IPS-11a (cell line): ENCODE measurements around the gene USP27X.

Experiments used
- H3K4me3 ChIP-seq: one replicate; pipeline ENCODE4 v1.5.1; 2013; ENCODE audit warnings: low read depth, low read length, control low read depth

Gene USP27X

GRCh38 chrX:49878834-49879655 lies at the start of gene USP27X:
USP27X (plus strand) TSS chrX:49879484; CDS start chrX:49880308, 824 bp downstream.
- peak within 1 kb of the TSS; percentile 43 for H3K4me3 ChIP-seq

DNA sequence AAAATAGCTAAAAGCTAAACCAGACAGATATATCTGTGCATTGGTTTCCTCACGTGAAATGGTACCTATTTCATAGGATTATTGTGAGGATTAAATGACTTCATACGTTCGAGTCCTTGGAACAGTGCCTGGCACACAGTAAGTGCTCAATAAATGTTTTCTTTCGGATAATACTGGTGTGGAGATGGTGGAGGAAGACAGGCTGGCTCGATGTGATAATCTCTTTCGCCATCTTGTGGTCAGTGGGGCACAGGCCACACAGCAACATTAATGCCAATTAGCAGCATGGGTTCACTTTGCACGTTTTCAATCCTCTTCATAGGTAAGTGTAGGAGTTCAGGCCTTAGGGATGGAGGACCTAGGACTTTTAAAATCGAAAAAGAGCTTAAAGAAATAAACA lies 40.9 kb upstream of the USP27X start:
- H3K4me3 ChIP-seq = no peak overlapping the region

DNA sequence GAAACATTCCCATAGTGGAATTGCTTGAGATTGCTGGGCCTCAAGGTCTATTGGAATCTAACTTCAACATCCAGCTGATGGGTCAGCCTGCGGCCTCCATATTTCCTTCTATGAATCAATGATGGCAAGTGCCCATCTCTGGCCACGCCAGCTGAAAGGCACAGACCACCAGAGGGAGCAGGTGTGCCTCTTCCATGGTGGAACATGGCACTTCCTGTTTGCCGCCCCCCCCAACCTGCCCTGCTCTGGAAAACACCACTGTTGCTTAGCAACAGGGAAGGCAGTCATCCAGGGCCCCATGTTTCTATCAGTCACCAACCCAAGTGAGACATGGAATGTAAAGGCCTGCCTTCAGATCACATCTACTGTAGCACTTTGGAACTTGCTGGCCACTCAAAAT lies 38.6 kb upstream of the USP27X start:
- H3K4me3 ChIP-seq = no peak overlapping the region

DNA sequence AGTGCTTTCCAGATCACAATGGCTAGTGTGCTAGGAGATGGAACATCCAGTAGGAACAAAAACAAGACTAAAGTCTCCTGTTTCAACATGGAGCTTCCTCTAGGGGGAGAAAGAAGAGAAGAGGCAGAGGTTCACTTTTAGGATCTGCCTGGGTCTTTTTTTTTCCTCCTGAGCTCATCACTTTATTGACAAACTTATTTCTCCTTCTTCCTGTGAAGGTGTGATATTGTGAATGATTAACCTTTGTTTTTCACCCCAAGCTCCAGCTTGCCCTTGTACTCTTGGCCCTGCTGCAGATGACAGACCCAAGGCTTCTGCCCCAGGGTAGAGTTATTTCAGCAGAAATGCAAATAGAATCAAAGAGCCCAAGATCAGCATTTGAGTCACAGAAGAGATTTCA lies 36.7 kb upstream of the USP27X start:
- H3K4me3 ChIP-seq = no peak overlapping the region

GRCh38 chrX:49844611-49845010 lies 34.7 kb upstream of the USP27X start:
- H3K4me3 ChIP-seq = no peak overlapping the region

- no peak overlapping the region for H3K4me3 ChIP-seq
These were observed 33.4 kb upstream of the USP27X start for GRCh38 chrX:49845701-49846403.

DNA sequence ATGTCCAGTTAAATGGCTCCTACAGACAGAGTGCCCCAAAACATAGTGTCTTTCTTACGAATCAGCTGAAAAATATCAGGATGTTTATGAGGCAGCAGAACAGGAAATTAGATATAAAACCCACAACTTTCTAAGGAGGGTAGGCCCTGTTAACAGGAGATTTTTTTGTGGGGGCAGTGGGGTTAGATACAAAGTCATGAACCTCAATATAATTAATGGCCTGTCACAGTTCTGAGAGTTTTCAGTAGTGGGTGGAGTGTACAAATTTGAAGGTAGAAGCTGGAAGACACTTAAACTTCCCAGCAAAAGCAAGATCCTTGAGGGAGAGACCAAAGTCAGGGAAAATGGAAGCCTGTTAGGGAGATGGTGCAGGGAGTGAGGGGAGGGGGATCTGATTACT lies 32.8 kb upstream of the USP27X start:
- no peak overlapping the region for H3K4me3 ChIP-seq

GRCh38 chrX:49848275-49848674 lies 31.0 kb upstream of the USP27X start:
- H3K4me3 ChIP-seq = no peak overlapping the region

DNA sequence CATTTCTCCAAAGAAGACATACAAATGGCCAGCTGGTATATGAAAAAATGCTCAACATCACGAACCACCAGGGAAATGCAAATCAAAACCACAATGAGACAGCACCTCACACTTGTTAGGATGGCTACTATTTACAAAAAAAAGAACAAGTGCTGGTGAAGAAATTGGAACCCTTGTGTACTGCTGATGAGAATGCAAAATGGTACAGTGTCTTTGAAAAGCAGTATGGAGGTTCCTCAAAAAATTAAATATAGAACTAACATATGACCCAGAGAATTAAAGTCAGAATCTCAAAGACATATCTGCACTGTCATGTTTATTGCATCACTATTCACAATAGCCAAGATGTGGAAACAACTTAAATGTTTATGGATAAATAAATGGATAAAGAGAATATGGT lies 29.3 kb upstream of the USP27X start:
- H3K4me3 ChIP-seq = no peak overlapping the region

DNA sequence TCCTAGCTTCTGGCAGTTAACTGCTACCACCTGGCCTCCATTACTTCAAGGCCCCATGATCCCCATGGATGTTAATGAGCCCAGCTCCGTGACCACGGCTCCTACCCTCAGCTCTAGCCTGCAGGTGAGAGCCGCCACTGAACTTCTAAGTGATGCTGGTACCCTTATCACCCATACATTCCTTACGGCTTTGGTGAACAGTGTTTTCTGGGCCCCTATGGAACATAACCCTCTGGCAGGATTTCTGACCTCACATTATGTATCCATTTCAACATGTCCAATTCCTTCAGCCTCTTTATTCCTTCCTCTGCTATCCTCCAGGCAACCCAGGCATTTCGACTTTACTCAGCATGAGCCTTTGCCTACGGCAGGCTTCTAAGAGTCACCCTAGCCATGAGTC lies 25.6 kb upstream of the USP27X start:
- H3K4me3 ChIP-seq = no peak overlapping the region

- H3K4me3 ChIP-seq = no peak overlapping the region
These were observed 22.5 kb upstream of the USP27X start for GRCh38 chrX:49856819-49857218.

GRCh38 chrX:49858341-49858740 lies 20.9 kb upstream of the USP27X start:
- H3K4me3 ChIP-seq = no peak overlapping the region

- no peak overlapping the region for H3K4me3 ChIP-seq
These were observed 19.8 kb upstream of the USP27X start for GRCh38 chrX:49859491-49859890.

DNA sequence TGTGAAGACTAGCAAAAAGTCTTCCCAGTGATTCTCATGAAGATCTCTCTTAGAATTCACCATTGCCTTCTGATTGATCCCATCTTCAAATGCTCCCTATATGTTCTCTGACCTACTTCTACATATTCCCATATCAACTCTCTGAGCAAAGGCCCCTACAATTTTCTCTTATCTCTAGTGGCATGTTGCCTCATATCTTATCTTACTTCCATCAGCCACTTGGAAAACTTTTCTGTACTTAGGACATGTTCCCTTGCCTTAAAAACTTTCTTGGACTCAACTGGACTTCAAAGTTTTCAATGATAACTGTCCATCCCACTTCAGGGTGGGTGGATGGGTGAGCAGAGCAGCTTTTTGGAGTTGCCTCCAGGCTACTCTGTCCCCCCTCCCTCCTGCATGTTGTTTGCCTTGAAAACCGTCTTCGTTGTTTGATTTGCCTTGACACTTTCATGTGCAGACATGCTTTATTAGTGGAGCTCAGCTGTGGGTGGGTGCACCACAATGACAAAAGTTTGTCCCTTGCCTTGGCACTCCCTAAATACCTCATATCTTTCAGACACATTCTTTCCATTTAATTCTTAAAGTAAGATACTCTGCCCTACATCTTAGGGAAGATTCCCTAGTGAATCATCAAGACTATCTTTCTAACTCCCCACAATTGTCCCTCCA lies 18.3 kb upstream of the USP27X start:
- no peak overlapping the region for H3K4me3 ChIP-seq

DNA sequence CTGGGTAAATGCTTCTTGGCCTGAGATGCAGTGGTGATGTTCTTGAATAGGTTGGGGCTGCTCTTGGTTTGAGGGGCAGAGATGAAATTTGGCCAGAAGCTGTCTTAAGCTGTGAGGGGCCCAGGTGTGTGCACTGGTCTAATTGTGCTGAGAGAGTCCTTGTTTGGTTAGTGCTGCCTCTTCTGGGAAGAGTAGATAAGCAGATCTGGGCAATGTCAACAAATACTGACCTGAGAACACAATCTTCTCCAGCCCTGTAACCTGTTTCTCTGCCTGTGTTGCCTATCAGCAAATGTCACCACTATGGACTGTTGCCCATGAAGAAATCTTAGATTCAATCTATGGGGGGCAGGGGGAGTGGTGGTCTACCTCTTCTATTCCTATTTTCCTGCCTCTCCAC lies 17.2 kb upstream of the USP27X start:
- no peak overlapping the region for H3K4me3 ChIP-seq

- H3K4me3 ChIP-seq = no peak overlapping the region
These were observed 10.5 kb upstream of the USP27X start for GRCh38 chrX:49868739-49869138.

GRCh38 chrX:49876750-49877149 lies 2.5 kb upstream of the USP27X start:
- H3K4me3 ChIP-seq = no peak overlapping the region

- no peak overlapping the region for H3K4me3 ChIP-seq
These were observed 1.7 kb upstream of the USP27X start for GRCh38 chrX:49877397-49878101.

GRCh38 chrX:49878128-49878833 lies 1.0 kb upstream of the USP27X start:
- peak overlapping the region; percentile 38 for H3K4me3 ChIP-seq

DNA sequence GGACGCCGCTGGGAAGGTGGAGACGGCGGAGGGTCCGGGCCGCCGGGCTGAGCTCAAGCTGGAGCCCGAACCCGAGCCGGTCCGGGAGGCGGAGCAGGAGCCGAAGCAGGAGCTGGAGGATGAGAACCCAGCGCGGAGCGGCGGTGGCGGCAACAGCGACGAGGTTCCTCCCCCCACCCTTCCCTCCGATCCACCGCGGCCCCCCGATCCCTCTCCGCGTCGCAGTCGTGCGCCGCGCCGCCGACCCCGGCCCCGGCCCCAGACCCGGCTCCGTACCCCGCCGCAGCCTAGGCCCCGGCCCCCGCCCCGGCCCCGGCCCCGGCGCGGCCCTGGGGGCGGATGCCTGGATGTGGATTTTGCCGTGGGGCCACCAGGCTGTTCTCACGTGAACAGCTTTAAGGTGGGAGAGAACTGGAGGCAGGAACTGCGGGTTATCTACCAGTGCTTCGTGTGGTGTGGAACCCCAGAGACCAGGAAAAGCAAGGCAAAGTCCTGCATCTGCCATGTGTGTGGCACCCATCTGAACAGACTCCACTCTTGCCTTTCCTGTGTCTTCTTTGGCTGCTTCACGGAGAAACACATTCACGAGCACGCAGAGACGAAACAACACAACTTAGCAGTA lies 483 bp downstream of the USP27X start:
- peak overlapping the region; percentile 43 for H3K4me3 ChIP-seq
